Loucy (cell line): Measurements from ENCODE around the gene SURF1.

Experiments
- EZH2phosphoT487 ChIP-seq: fragments of 200-600 bp; IDR thresholded peaks from 2 replicates; pipeline ENCODE4 v1.6.1; 2018; ENCODE audit warnings: antibody characterized with exemption, mild to moderate bottlenecking, moderate library complexity, borderline replicate concordance
- TF ChIP-seq, protein P1 (sequence below): fragments of 200-600 bp; sonication (generic); conservative IDR thresholded peaks from 2 replicates; pipeline ENCODE4 v1.5.1; 2014; ENCODE audit warnings: mild to moderate bottlenecking, antibody characterized with exemption, low read length

DNA sequence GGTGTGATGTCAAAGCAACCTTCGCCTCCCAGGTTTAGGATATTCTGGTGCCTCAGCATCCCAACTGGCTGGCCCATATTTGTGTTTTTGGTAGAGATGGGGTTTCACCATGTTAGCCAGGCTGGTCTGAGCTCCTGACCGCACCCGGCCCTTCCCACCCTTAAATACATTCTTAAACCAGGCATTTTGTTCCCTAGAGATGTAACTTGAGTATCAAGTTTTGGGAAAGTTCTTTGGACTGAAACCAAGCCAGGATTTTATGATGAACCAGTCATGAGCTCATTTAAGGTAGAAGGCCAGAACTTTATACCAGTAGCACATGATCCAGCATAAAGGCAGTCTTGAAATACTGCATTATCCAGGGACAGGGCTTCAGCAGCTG, 4.8 kb downstream of the SURF1 start:
- TF ChIP-seq, protein P1, sequence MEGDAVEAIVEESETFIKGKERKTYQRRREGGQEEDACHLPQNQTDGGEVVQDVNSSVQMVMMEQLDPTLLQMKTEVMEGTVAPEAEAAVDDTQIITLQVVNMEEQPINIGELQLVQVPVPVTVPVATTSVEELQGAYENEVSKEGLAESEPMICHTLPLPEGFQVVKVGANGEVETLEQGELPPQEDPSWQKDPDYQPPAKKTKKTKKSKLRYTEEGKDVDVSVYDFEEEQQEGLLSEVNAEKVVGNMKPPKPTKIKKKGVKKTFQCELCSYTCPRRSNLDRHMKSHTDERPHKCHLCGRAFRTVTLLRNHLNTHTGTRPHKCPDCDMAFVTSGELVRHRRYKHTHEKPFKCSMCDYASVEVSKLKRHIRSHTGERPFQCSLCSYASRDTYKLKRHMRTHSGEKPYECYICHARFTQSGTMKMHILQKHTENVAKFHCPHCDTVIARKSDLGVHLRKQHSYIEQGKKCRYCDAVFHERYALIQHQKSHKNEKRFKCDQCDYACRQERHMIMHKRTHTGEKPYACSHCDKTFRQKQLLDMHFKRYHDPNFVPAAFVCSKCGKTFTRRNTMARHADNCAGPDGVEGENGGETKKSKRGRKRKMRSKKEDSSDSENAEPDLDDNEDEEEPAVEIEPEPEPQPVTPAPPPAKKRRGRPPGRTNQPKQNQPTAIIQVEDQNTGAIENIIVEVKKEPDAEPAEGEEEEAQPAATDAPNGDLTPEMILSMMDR, result no peak
- TF ChIP-seq EZH2phosphoT487, result no peak
